ENCODE measurements around the gene WWC1. TPM values are rescaled to one million over a fixed set of nuclear protein-coding genes. Genes with fewer than 3 reads are reported as not detected.

Gene WWC1
- total RNA-seq, 1 experiment from 2014 or later: 52.6 TPM

- no peaks in the 10 kb centered on the region for H3K9me2 ChIP-seq (ENCODE audit: insufficient read depth)
- ChIA-PET CTCF (no interaction called here), POLR2A (no interaction called here), RAD21 (ENCODE audit: low non-redundant PET in 1 of 2, low total read pairs in 2 of 2, uncharacterized antibody in 2 of 2, unreplicated experiment in 2 of 2) (no interaction called here)
- no peak overlapping the region for H2AFZ ChIP-seq (ENCODE audit: low read depth, low read length, poor library complexity, severe bottlenecking)
- ATAC-seq: no peak
- intact Hi-C loops (cut with micrococcal nuclease): no loop called here
- BruUV-seq (replicated peaks): no TSS peak
- TF ChIP-seq SIN3A (IDR thresholded peaks at IDR 0.05; ENCODE audit: low read depth) (no peak), POLR2A (IDR thresholded peaks at IDR 0.05; ENCODE audit: borderline replicate concordance, extremely low read depth, insufficient read depth, insufficient read length) (no peak), CBX3 (IDR thresholded peaks at IDR 0.05; ENCODE audit: low read depth) (no peak), SRF (IDR thresholded peaks at IDR 0.05; ENCODE audit: low read depth) (no peak), POLR2AphosphoS5 (IDR thresholded peaks at IDR 0.05; ENCODE audit: low read depth, low read length) (no peak), YY1 (IDR thresholded peaks at IDR 0.05; ENCODE audit: extremely low read depth, insufficient replicate concordance, low read depth, low read length) (no peak), TCF7L2 (IDR thresholded peaks at IDR 0.05; ENCODE audit: borderline replicate concordance, extremely low read depth, insufficient read depth, insufficient read length) (no peak), REST (IDR thresholded peaks at IDR 0.05; ENCODE audit: low read depth) (no peak), EZH2 (IDR thresholded peaks at IDR 0.05) (no peak), EGR1 (IDR thresholded peaks at IDR 0.05; ENCODE audit: low read depth) (no peak), MAX (IDR thresholded peaks at IDR 0.05) (no peak), SP1 (IDR thresholded peaks at IDR 0.05; ENCODE audit: low read depth) (no peak), FOSL1 (IDR thresholded peaks at IDR 0.05; ENCODE audit: low read depth) (no peak), ZFX (IDR thresholded peaks at IDR 0.05) (no peak), EZH2phosphoT487 (IDR thresholded peaks at IDR 0.05; ENCODE audit: borderline replicate concordance) (no peak)
- no peak for DNase-seq (ENCODE audit: low read depth, low spot score)
- no peaks in the 10 kb centered on the region for H4K20me1 ChIP-seq (ENCODE audit: insufficient read depth)
- peaks cover 62 to 69% of the 10 kb centered on the region in 2 experiments for H3K36me3 ChIP-seq (ENCODE audit: control insufficient read depth in 1 of 2, insufficient read depth in 2 of 2, low read length in 2 of 2)
- no peaks in the 10 kb centered on the region for H3K4me1 ChIP-seq (ENCODE audit: control insufficient read depth in 1 of 2, insufficient read depth in 2 of 2, low read length in 2 of 2)
- no peak overlapping the region for H3K4me2 ChIP-seq (ENCODE audit: low read length)
- H3K4me3 ChIP-seq (replicated peaks in 1 of 2; ENCODE audit: low read depth in 1 of 2, low read length in 2 of 2): no peak overlapping the region
- H3K9me3 ChIP-seq (ENCODE audit: control insufficient read depth in 1 of 2, insufficient read depth in 1 of 2, low read depth in 1 of 2, low read length in 2 of 2): peaks cover 0 to 7% of the 10 kb centered on the region in 2 experiments; a peak in 2 of 4 replicates
- H3K27me3 ChIP-seq (ENCODE audit: insufficient read depth, low read length): no peaks in the 10 kb centered on the region
- no peaks in the 10 kb centered on the region; the same call in 1 of the 2 replicates for H3K79me2 ChIP-seq (ENCODE audit: insufficient read depth, low read length)
- no peak overlapping the region for H3K9ac ChIP-seq (ENCODE audit: low read length)
- H3K27ac ChIP-seq (ENCODE audit: low read depth, low read length): no peak overlapping the region
These were observed 222.5 kb downstream of the WWC1 start for GRCh38 chr5:168513861-168514428.

Other genes with a start within 250 kb of the WWC1 start
- 122 TPM for gene RARS1, start 194.8 kb downstream of the WWC1 start, total RNA-seq (2021; ENCODE audit: unreplicated experiment)
- gene FBLL1, start 237.7 kb downstream of the WWC1 start, total RNA-seq (2021; ENCODE audit: unreplicated experiment): 0.15 TPM